Caki2 (cell line): ENCODE measurements around the gene ZNF319. TPM values are rescaled to one million over a fixed set of nuclear protein-coding genes. Genes with fewer than 3 reads are reported as not detected.

ENCODE experiments used
- DNase-seq: peaks from one replicate; pipeline ENCODE4 v3.0.0-alpha.2; 2015; ENCODE audit warnings: low read depth
- in situ Hi-C: cut with HindIII; loops from 2 replicates; pipeline ENCODE4 v1.10.0; 2016; ENCODE audit warnings: low sequenced_read_pairs, low pct_unique_long_range_greater_than_20kb, mixed read lengths
- total RNA-seq: library from RNA; depleted of rRNA; stranded (reverse); fragments of >200 nt; shearing (Covaris generic); gene quantifications from 2 replicates; pipeline ENCODE4 v1.2.3, GENCODE V29; 2014; ENCODE audit warnings: low replicate concordance; rRNA removed

The ZNF319 gene
- total RNA-seq, 1 experiment from 2014 or later, result 1.7 TPM

DNA sequence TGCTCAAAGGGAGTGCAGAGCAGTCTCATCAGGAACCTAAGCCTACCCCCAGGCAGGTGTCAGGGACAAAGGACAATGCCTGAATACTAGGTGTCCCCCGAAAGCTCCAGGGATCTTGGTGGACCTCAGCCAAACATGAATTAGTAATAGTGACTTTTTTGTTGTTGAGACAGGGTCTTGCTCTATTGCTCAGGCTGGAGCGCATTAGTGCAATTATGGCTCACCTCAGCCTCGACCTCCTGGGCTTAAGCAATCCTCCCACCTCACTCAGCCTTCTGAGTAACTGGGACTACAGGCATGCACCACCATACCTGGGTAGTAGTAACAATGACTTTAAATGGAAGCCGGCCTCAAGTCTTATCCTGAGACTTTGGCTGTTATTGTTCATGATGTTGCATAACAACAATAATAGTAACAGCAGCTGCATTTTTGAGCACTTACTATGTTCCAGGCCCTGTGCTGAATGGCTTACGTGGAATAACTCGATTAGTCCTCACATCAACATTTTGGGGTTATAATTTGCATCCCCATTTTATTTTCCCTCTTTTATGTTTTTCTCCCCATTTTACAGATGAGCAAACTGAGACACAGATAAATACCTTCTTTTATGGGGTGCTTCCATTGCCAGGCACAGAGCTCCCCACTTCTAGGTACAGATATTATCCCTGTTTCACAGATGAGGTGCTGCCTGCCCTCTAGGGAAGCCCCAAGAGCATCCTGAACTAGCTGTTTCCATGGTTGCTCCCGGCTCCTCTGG lies 49.1 kb downstream of the ZNF319 start:
- in situ Hi-C loops, result no loop called here
- no peak for DNase-seq

DNA sequence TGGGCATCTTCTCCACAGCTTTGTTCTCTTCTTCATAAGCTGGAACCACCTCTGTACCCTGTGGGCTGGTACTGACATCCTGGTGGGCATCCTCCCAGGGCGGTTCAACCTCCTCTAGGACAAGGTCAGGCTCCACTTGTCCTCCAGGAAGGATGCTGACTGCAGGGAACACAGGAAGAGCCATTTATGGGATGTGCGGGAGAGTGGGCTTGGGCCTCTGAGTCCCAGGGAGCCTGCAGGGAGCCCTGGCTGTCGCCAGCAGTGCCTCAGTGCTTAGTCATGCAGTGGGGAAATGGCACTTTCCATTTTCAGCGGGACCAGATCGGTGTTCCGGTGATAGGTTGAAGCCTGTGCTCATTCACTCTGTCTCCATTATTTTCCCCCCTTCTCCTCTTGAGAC lies 50.1 kb downstream of the ZNF319 start:
- no peak for DNase-seq
- in situ Hi-C loops, result no loop called here

- in situ Hi-C loops, result no loop called here
- DNase-seq, result no peak
Observed at GRCh38 chr16:57949595-57950238, 50.8 kb downstream of the ZNF319 start.

- in situ Hi-C loops, result no loop called here
- no peak for DNase-seq
Observed at GRCh38 chr16:57949013-57949412, 51.5 kb downstream of the ZNF319 start.

DNA sequence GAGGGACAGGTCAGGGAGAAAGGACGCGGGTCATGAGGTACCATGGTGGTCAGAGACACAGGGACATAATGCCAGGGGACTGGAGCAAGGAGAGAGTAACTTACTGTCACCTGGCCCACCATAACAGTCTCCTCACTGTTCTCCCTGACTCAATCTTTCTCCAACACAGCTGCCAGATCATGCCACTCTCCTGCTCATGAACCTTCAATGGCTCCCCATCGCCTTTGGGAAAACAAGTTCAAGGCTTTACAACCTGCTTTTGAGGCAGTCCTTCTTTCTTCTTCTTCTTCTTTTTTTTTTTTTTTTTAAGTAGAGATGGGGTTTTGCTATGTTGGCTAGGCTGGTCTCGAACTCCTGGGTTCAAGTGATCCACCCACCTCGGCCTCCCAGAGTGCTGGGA lies 52.4 kb downstream of the ZNF319 start:
- no peak for DNase-seq
- in situ Hi-C loops, result no loop called here

- no peak for DNase-seq
- in situ Hi-C loops, result no loop called here
Observed at GRCh38 chr16:57947261-57947660, 53.2 kb downstream of the ZNF319 start.

DNA sequence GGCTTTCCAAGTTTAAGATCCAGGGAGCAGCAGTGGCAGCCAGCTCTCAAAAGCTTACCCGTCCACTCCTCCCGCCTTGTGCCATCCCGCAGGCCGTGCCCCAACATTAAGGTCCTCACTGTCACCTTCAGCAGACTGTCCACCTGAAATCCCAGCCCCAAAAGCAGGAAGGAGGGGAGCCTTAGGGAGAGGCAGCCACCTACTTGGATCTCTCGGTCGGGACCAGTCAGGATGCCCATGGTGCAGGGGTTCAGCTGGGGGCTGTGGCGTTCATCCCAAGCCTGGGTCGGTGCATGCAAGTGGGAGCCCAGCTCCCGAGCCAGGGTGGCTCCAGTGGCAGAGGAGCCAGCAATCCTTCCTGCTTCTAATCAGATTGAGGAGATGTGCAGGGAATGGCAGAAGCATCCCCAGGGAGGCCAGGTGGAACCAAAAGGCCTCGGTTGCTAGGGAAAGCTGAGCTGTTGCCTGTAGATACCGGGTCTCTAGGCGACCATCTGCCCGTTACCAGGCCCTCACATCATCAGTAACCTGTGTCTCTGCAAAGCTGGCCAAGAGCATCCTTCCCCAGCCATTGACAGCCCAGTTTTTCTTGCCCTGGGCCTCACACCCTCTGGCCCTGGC lies 54.2 kb downstream of the ZNF319 start:
- in situ Hi-C loops, result no loop called here
- peak; percentile 21 for DNase-seq

DNA sequence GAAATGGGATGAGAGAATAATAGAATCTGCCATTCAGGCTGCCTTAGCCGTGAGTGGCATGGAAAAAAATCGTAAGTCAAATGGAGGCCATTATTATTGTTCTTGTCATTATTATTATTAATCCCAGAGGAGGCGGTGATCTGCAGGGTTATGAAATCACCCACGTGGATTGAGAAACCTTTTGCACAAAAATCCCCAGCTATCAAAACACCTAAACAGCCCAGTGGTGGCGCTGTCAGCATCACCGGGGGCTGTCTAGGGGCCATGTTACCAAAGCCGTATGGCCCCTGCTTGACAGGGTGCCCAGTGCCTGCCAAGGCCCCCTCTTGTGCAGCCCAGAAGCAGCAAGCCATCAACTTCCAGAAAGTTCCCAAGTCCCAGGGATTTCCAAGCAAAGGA lies 54.7 kb downstream of the ZNF319 start:
- in situ Hi-C loops, result no loop called here
- DNase-seq, result no peak

DNA sequence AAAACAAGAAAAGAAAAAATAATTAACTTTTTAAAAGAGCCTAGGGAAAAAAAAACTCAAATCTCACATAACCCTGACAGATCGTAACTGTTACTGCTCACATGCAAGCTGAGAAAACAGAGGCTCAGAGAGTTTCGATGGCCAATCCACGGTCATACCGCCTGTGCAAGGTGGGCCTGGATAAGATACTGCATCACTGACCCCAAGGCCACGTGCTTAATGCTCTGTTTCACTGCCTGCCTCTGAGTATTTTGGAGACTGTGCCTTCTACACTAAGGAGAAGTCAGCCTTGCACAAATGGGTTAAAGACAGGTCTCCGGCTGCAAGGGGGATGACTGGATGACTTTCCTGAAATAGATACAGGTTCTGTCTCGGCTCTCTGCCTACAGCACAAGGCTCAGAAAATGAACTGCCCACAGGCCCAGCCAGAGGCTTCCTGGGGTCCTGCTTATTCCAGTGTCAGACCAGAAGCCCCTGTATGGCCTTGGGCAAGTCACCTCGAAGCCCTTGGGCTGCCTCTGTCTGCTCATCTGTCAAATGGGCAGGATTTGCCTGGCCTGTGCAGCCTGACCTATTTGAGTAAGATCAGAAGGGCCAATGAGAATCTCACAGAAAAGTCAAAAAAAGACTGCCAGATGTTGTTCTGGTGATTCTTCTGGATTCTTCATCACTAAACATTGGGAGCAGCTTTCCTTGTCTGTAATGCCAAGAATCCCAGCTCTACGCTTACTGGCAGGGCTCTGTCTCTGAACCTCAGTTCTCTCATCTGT lies 55.3 kb downstream of the ZNF319 start:
- in situ Hi-C loops, result no loop called here

More for the DNA sequence above, 55.3 kb downstream of the ZNF319 start:
- DNase-seq, result peak; percentile 72

Other genes starting within 250 kb of the ZNF319 start
- 89.2 and 132 TPM in 2 replicates for gene KIFC3, start 198.2 kb downstream of the ZNF319 start, total RNA-seq
- 0.20 TPM in 1 of 2 replicates, not detected in the other for gene CNGB1, start 29.5 kb downstream of the ZNF319 start, total RNA-seq
- gene USB1, start 735 bp upstream of the ZNF319 start, total RNA-seq, result 11.9 and 21.3 TPM in 2 replicates
- 11.7 and 12.3 TPM in 2 replicates for gene MMP15, start 25.1 kb upstream of the ZNF319 start, total RNA-seq
- gene CFAP20, start 128.7 kb upstream of the ZNF319 start, total RNA-seq, result 160 and 172 TPM in 2 replicates
- gene CSNK2A2, start 197.4 kb upstream of the ZNF319 start, total RNA-seq, result 18.5 and 30.6 TPM in 2 replicates